Measurements from ENCODE around the gene PGD. TPM values are rescaled to one million over a fixed set of nuclear protein-coding genes. Genes with fewer than 3 reads are reported as not detected.

Gene PGD
- total RNA-seq: 117 and 158 TPM in 2 replicates

GRCh38 chr1:10398734-10399443 is at the start of gene PGD:
Gene PGD (plus strand): TSS chr1:10399064. CDS start chr1:10399118, 54 bp downstream.

GRCh38 chr1:10430216-10431069 is 31.6 kb downstream of the PGD start, which contains the start of gene CENPS:
Gene CENPS (plus strand): TSS chr1:10430433. CDS start chr1:10430518, 85 bp downstream.

GRCh38 chr1:10449751-10450150 is 50.9 kb downstream of the PGD start, which contains the start of gene CORT:
Gene CORT (plus strand): TSS chr1:10450031. CDS start chr1:10450224, 193 bp downstream.

Other genes starting within 250 kb of the PGD start
- gene KIF1B, start 188.5 kb upstream of the PGD start, total RNA-seq: 24.4 and 33.3 TPM in 2 replicates
- gene CENPS, start 31.4 kb downstream of the PGD start, total RNA-seq: 11.7 and 13.3 TPM in 2 replicates
- gene CORT, start 51.0 kb downstream of the PGD start, total RNA-seq: not detected in 2 replicates
- gene DFFA, start 73.5 kb downstream of the PGD start, total RNA-seq: 56.5 and 69.3 TPM in 2 replicates
- 7.0 and 14.0 TPM in 2 replicates for gene PEX14, start 75.9 kb downstream of the PGD start, total RNA-seq